Measurements from ENCODE around the gene THRB.

THRB gene

GRCh38 chr3:24533561-24534193 lies 39.0 kb upstream of the THRB start:
- no peak for DNase-seq (ENCODE audit: extremely low read depth, insufficient read length)
- Histone ChIP-seq H3K4me3 (replicated peaks; ENCODE audit: low read depth, low read length) (no peak overlapping the region), H3K27me3 (replicated peaks; ENCODE audit: control insufficient read depth, insufficient read depth, low read length) (no peaks in the 10 kb centered on the region), H3K36me3 (ENCODE audit: control insufficient read depth, insufficient read depth, low read length) (no peaks in the 10 kb centered on the region)
- TF ChIP-seq CTCF (IDR thresholded peaks at IDR 0.05; ENCODE audit: insufficient read depth, low read length, poor library complexity, severe bottlenecking): no peak

DNA sequence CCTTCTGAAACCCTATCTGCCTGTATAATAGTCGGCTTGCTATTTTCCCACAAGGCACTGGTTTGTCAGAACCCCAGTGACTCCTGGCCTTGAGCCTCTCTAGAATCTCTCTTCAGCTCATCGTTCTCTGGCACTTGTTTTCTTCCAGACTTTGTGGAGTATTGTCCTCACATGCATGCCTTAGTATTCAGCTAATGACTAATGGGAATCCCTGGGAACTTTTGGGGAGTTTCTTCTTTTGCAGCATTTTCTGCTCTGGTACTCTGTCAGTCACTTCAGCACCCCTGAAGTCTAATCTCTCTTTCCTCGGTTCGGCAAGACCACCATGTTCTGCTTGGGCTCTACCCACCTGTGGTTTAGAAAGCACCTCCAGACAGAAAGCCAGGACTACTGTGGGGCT lies 35.8 kb upstream of the THRB start:
- H3K36me3 ChIP-seq (ENCODE audit: control insufficient read depth, insufficient read depth, low read length): no peaks in the 10 kb centered on the region
- no peak for TF ChIP-seq CTCF (IDR thresholded peaks at IDR 0.05; ENCODE audit: insufficient read depth, low read length, poor library complexity, severe bottlenecking)

GRCh38 chr3:24529210-24529609 lies 34.6 kb upstream of the THRB start:
- no peaks in the 10 kb centered on the region for H3K27me3 ChIP-seq (replicated peaks; ENCODE audit: control insufficient read depth, insufficient read depth, low read length)
- TF ChIP-seq CTCF (IDR thresholded peaks at IDR 0.05; ENCODE audit: insufficient read depth, low read length, poor library complexity, severe bottlenecking): no peak
- DNase-seq (ENCODE audit: extremely low read depth, insufficient read length): no peak
- no peaks in the 10 kb centered on the region for H3K36me3 ChIP-seq (ENCODE audit: control insufficient read depth, insufficient read depth, low read length)
- H3K4me3 ChIP-seq (replicated peaks; ENCODE audit: low read depth, low read length): no peak overlapping the region

More for the DNA sequence above, 35.8 kb upstream of the THRB start:
- no peaks in the 10 kb centered on the region for H3K27me3 ChIP-seq (replicated peaks; ENCODE audit: control insufficient read depth, insufficient read depth, low read length)
- DNase-seq (ENCODE audit: extremely low read depth, insufficient read length): no peak
- no peak overlapping the region for H3K4me3 ChIP-seq (replicated peaks; ENCODE audit: low read depth, low read length)

GRCh38 chr3:24526640-24527212 lies 32.1 kb upstream of the THRB start:
- no peak for TF ChIP-seq CTCF (IDR thresholded peaks at IDR 0.05; ENCODE audit: insufficient read depth, low read length, poor library complexity, severe bottlenecking)
- Histone ChIP-seq H3K36me3 (ENCODE audit: control insufficient read depth, insufficient read depth, low read length) (no peaks in the 10 kb centered on the region), H3K4me3 (replicated peaks; ENCODE audit: low read depth, low read length) (no peak overlapping the region), H3K27me3 (replicated peaks; ENCODE audit: control insufficient read depth, insufficient read depth, low read length) (no peaks in the 10 kb centered on the region)
- no peak for DNase-seq (ENCODE audit: extremely low read depth, insufficient read length)

DNA sequence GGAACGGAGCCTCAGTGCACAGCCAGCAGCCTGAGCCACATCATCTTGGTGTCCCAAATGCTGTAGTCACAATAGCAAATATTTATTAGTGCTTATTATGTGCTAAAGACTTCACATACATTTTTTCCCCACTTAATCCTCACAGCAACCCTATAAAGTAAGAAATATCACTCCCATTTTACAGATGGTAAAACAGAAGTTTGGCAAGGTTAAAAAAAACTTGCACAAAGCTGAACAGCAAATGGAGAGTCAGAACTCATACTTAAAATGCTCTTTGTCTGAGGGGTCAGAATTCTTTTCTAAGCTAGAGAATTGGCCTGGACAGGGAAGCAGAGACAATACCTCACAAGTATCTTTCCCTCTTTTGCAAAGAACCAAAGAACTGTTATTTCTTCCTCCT lies 30.9 kb upstream of the THRB start:
- DNase-seq (ENCODE audit: extremely low read depth, insufficient read length): no peak
- Histone ChIP-seq H3K4me3 (replicated peaks; ENCODE audit: low read depth, low read length) (no peak overlapping the region), H3K27me3 (replicated peaks; ENCODE audit: control insufficient read depth, insufficient read depth, low read length) (no peaks in the 10 kb centered on the region; the same call in 1 of the 2 replicates), H3K36me3 (ENCODE audit: control insufficient read depth, insufficient read depth, low read length) (no peaks in the 10 kb centered on the region)
- no peak for TF ChIP-seq CTCF (IDR thresholded peaks at IDR 0.05; ENCODE audit: insufficient read depth, low read length, poor library complexity, severe bottlenecking)

All from GM06990 (cell line).